Measurements from ENCODE around the gene C1QTNF12.

Gene C1QTNF12, protein sequence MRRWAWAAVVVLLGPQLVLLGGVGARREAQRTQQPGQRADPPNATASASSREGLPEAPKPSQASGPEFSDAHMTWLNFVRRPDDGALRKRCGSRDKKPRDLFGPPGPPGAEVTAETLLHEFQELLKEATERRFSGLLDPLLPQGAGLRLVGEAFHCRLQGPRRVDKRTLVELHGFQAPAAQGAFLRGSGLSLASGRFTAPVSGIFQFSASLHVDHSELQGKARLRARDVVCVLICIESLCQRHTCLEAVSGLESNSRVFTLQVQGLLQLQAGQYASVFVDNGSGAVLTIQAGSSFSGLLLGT

DNA sequence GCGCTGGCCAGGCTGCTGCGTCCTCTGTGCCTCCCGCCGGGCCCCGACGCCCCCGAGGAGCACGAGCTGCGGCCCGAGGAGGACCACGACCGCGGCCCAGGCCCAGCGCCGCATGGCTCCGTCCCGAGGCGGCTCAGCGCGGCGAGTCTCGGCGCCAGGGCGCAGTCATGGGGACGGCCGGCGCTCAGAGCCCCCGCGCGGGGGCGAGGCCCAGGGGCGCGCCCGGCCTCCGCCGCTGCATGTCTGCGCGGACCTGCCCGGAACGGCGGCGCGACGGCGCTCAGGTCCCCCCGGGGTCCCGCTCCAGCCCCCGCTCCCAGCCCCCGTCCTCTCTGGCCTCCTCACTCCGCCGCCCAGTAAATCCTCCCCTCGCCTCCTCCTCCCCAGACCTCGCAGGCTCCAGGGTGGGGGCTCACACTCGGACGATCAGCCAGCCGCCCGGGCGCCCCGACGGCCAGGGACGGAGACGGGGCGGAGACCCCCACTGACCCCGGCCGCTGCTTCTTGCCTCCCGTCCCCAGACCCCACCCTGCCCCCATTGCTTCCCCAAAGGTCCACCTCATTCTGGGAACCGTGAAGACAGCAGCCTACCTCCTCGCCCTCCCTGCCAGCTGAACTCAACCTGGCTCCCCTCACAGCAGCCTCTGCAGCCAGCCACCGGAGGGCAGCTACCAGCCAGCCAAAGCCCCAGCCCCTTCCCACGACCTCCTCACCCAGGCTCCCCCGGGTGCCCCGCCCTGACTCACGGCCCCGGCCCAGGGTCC is at the start of gene C1QTNF12:
Gene C1QTNF12 (minus strand): TSS at position 146 of the 764 bp plus-strand sequence. CDS start 32 bp downstream, at position 114.
- DNase-seq: no peak
- intact Hi-C loops (cut with DNase I): no loop called here

DNA sequence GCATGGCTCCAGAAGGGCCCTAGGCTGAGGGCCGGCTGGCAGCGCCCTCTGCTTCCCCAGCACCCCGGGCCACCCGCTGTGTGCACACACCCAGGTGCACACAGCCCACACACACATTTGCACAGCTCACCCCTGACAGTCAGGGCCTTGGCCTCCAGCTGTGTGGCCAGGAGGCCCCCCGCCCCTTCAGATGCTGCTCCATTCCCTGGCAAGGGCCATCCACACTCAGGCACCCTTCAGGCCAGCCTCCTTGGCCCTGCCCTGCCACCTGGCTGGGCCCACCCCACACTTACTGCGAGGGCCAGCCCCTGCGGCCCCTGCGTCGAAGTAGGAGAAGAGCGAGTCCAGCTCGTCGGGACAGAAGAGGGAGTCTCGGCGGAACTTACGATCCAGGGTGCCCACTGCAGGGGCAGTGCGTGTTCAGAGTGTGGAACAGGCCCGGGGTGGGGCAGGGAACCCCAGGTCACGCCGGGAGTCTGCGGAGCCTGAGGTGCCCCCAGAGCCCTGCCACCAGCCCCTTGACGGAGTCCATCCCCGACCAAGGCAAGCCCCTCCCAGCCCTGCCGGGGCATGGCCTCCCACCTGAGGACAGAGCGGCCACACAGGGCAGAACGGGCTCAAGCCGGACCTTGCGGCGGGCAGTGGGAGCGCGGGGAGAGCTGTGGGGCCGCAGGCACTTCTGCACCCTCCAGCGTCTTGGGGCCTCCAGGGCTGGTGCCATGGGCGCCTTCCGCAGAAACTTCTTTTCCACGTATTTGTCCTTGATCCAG is 48.8 kb upstream of the C1QTNF12 start:
- DNase-seq: no peak
- intact Hi-C loops (cut with DNase I): no loop called here

DNA sequence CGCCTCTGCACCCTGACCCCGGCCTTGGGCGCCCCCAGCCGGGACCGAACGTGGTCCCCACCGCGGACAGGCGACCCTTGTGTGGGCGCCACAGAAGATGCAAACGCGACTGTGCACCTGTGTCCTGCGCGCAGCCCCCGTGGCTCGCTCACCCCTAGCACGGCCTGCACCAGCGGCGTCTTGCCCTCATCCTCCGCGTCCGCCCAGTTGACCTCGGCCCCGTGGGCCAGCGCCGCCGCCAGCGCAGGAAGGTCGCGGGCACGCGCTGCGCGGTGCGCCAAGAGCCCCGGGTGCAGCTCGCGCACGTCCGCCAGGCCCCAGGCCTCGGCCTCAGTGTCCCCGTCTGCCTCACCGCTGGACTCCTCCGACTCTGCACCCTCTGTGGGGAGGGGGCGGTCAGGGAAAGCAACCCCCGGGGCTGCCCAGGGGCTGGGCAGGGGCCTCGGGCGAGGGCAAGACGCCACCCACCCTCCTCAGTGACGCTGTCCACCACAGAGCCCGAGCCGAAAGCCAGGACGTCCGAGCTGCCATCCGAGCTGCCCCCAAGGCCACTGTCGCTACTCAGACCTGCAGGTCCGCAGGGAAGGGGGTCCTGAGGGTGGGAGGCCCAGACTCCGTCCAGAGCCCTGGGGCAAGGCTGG is 47.8 kb upstream of the C1QTNF12 start:
- no peak for DNase-seq
- intact Hi-C loops (cut with DNase I): no loop called here

DNA sequence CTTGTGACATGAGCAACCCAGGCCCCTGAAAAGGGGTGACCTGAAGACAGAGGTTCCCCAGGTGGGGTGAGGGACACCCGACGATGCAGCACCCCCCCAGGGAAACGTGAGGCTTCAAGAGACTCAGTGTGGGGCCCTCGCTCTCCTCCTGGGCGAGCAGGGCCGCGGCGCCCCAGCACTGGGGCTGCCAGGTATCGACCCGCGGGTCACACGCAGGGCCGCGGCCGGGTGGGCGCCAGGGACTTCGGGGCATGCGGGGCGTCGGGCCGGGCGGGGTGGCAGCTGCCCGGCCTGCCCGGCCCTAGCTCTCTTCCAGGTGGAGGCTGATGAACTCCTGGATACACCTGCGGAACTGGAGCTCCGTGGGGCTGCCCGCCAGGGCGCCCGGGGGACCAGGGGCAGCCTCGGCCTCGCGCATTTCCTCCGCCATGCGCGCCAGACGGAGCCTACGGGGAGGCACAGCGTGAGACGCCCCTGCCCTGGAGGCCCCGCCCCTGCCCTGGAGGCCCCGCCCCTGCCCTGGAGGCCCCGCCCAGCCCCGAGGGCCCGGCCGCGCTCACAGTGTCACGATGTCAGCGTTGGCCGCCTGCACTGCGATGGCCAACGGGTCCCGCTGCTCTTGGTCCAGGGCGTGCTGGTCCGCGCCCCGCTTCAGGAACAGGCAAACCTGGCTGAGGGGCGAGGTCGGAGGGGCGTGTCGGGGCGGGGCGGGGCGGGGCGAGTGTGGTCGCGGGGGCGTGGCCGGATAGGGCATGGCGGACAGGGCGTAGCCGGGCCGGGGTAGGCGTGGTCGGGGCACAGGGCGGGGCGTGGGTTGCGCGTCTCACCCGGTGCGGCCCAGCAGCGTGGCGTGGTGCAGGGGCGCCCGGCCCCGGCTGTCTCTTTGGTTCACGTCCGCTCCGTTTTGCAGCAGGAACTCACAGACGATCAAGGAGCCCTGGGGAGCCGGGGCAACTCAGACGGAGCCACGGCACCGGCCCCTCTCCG is 47.0 kb upstream of the C1QTNF12 start:
- intact Hi-C loops (cut with DNase I): no loop called here

DNA sequence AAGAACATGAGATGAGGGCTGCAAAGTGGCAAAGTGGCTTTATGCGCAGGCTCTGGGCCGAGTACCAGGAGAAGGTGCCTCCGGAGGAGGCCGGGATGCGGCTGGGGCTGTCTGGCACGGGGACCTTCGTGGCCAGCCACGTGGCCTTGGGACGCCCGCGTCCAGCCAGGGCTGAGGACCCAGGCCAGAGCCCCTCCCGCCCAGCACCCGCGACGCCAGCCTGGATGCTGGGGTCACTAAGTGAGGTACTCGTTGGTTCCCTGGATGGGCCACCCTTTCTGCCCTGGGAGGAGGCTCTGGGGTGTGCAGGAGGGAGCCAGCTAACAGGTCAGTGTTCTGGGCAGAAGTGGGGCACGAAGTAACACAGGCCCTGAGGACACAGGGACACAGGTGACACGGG is 46.3 kb upstream of the C1QTNF12 start:
- intact Hi-C loops (cut with DNase I): no loop called here
- no peak for DNase-seq

More for the DNA sequence above, 47.0 kb upstream of the C1QTNF12 start:
- peak in 1 of 42 donors; percentile 2 for DNase-seq

DNA sequence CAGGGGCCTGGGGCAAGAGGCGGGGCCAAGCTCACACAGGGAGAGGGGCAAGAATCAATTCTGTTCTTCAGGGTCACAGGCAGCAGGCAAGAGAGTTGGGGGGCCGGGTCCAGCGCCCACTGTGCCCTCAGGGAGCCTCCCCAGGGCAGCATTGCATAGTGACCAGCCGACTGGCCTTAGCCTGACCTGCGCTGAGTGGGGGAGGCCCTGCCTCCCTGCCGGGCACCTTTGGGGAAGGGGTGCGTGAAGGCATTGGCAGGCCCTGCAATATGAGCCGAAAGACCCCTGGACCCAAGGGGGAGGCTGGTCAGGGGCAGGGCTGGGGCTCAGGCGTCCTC is 45.9 kb upstream of the C1QTNF12 start:
- DNase-seq: no peak
- intact Hi-C loops (cut with DNase I): no loop called here

DNA sequence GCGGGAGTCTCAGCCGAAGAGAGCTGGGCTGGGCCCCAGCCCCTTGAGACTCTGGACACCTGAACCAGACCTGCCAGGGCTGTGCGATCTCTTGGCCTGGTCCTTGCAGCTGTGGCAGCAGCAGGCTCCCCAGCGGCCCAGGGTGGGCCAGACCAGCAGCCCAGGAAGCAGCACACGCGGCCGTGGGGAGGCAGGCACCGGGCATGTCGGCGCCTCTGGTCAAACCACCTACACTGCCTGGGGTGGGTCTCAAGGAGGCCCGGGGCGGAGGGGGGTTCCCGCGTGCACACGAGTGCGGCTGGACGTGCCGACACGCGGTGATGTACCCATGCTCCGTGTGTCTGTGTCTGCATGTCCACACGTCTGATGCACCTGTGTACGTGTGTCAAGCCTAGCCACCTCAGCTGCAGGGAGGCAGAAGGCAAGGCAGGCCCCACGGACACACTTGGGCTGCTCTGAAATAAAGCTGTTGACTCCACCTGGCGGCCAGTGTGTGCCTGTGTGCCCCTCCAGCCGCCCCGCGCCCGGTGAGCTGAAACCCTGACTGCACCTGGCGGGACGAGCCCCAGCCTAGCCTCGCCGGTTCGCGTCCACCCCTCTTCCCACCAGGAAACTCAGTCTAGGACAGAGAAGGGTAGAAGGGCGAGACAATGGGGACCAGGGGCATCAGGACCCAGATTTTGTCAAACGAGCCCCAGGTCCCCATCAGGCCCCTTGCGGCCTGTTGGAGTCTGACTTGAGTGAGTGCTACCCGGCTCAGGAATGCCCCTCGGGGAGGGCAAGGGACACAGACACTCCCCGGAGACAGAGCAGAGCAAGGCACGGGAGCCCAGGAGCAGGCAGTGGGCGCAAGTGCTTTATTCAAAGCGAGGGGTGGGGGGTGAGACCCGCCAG is 45.3 kb upstream of the C1QTNF12 start:
- peak in 28 of 42 donors; percentile 38 to 78 (median 60) for DNase-seq
- intact Hi-C loops (cut with DNase I): no loop called here

DNA sequence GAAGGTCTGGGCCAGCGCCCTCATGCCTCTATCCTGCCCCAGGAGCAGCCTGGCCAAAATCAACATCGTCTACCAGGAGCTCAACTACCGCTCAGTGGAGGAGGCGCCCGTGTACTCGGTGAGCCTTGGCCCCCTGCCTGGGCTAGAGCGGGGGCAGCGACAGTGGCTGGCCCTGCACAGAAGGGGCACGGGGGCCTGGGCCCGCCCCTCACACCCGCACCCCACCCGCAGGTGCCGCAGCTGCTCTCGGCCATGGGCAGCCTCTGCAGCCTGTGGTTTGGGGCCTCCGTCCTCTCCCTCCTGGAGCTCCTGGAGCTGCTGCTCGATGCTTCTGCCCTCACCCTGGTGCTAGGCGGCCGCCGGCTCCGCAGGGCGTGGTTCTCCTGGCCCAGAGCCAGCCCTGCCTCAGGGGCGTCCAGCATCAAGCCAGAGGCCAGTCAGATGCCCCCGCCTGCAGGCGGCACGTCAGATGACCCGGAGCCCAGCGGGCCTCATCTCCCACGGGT is 44.6 kb upstream of the C1QTNF12 start:
- DNase-seq: no peak
- intact Hi-C loops (cut with DNase I): no loop called here

DNA sequence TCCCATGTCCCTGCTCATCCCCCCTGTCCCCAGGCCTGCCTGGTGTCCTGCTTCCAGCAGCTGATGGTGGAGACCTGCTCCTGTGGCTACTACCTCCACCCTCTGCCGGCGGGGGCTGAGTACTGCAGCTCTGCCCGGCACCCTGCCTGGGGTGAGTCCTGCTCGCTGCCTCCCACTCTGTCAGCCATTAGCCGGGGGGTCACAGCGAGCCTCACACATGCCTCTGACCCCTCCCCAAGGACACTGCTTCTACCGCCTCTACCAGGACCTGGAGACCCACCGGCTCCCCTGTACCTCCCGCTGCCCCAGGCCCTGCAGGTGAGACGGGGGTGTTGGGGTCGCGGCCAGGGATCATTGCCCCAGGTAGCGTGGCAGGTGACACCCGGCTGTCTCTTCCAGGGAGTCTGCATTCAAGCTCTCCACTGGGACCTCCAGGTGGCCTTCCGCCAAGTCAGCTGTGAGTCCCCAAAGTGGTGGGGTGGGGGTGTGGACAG is 43.8 kb upstream of the C1QTNF12 start:
- intact Hi-C loops (cut with DNase I): no loop called here
- DNase-seq: peak in 31 of 42 donors; percentile 30 to 78 (median 61)

DNA sequence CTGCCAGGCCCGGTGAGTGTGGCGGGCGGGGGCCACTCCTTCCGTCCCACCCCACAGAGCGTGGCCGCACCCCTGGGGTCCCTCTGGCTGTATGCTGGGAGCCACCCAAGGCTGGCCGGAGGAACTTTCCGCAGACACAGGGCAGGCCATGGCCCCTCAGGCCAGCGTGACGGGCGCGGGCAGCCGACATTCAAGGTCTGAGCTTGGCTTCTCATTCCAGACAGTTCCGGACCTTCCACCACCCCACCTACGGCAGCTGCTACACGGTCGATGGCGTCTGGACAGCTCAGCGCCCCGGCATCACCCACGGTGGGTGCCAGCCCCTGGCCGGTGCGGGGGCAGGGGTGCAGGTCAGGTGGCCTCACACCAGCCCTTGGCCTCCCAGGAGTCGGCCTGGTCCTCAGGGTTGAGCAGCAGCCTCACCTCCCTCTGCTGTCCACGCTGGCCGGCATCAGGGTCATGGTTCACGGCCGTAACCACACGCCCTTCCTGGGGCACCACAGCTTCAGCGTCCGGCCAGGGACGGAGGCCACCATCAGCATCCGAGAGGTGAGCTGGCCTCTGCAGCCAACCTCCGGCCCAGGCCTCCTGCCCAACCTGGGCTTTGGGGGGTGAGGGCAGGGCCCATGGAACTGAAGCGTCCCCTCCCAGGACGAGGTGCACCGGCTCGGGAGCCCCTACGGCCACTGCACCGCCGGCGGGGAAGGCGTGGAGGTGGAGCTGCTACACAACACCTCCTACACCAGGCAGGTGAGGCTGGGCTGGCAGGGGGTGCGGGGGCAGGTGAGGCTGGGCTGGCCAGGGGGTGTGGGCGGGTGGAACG is 41.0 kb upstream of the C1QTNF12 start:
- intact Hi-C loops (cut with DNase I): no loop called here
- DNase-seq: no peak

DNA sequence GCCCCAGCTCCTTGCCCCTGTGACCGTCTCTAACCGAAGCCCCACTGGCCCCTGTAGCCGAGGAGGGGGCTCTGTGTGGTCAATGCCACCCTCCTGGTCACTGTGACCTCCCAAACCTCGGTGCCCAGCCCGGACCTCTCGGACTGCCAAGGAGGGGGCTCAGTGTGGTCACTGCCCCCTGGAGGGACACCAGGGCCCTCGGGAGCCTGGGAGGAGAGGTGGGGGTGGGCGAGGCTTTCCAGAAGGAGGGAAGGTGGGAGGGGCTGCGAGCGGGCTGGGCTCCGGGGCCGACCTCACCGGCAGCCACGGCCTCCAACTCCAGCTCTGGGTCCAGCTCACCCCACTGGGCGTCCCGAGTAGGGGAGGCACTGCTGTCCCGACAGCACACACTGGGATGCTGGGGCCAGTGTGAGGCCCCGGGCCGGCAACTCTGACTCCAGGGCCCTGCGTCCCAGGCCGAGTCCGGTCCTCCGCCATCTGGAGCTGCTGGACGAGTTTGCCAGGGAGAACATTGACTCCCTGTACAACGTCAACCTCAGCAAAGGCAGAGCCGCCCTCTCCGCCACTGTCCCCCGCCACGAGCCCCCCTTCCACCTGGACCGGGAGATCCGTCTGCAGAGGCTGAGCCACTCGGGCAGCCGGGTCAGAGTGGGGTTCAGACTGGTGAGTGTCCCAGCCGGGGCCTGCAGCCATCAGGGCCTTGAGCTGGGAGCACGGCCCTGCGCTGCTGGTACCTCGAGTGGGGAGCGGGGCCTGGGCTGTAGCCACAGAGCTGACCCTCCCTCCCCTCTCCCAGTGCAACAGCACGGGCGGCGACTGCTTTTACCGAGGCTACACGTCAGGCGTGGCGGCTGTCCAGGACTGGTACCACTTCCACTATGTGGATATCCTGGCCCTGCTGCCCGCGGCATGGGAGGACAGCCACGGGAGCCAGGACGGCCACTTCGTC is 40.1 kb upstream of the C1QTNF12 start:
- intact Hi-C loops (cut with DNase I): no loop called here
- no peak for DNase-seq

DNA sequence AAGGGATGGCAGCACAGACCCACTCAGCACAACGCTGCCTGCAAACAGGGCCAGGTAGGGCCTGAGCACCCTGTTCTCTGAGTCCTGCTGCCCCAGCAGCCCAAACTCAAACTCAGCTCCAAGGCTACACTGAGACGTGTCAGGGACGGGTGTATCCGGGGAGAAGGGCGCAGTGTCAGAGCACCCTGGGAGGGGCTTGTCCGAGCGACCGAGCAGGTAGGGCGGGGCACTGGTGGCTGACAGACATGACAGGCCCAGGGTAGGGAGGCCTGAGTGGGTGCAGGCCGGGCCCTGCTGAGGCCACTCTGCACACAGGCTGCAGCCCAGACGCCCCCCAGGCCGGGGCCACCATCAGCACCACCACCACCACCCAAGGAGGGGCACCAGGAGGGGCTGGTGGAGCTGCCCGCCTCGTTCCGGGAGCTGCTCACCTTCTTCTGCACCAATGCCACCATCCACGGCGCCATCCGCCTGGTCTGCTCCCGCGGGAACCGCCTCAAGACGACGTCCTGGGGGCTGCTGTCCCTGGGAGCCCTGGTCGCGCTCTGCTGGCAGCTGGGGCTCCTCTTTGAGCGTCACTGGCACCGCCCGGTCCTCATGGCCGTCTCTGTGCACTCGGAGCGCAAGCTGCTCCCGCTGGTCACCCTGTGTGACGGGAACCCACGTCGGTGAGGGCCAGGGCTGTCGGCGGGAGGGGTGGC is 39.2 kb upstream of the C1QTNF12 start:
- no peak for DNase-seq
- intact Hi-C loops (cut with DNase I): no loop called here

DNA sequence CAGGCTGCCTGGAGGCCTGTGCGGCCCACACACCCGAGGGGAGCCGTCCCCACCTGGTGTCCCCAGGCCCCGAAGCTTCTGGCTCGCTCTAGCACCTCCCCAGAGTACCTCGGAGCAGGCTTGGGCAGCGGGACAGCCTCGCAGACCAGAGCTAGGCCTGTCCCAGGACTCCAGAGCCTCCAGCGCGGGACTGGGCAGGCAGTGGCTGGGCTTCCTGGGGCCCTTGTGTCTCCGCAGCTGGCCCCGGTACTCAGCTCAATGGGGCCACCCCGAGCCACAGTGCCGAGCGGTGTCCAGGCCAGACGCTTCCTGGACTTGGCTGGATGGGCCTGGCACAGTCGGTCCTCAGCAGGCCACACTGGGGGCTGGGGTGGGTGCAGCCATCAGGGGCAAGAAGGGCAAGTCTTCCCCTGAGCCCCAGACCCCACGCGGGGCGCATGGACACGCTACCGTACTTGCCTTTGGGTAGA is 38.6 kb upstream of the C1QTNF12 start:
- no peak for DNase-seq
- intact Hi-C loops (cut with DNase I): no loop called here
